Loucy (cell line): ENCODE measurements around the gene ACOXL.

Experiments
- CTCF ChIP-seq: fragments of 200-600 bp; sonication (generic); conservative IDR thresholded peaks from 2 replicates; pipeline ENCODE4 v1.5.1; 2014; ENCODE audit warnings: mild to moderate bottlenecking, antibody characterized with exemption, low read length
- EZH2phosphoT487 ChIP-seq: fragments of 200-600 bp; IDR thresholded peaks from 2 replicates; pipeline ENCODE4 v1.6.1; 2018; ENCODE audit warnings: antibody characterized with exemption, mild to moderate bottlenecking, moderate library complexity, borderline replicate concordance

DNA sequence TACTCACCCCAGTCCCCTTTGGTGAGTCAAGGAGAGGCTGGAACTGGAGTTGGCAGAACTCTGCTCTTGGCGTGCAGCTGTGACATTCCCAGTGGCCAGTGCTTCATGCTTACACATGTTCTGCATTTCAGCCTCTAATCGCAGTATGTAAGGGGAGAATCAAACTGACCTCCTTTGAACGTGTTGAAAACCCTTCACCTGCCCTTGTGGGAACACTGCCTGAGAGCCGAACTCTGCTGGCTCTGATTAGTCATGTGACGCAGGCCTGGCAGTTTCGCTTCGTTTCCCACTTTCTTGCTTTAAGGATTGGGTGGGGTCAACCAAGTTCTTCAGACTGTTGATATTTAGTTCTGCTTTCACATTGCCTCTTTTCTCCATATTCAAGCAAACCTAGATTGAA lies 214.5 kb downstream of the ACOXL start:
- TF ChIP-seq CTCF (no peak), EZH2phosphoT487 (no peak)
